OCI-LY7 (cell line): ENCODE measurements around the gene H3-3A. TPM values are rescaled to one million over a fixed set of nuclear protein-coding genes. Genes with fewer than 3 reads are reported as not detected.

Experiments
- BruUV-seq: library from RNA; stranded (reverse); fragments of 400-500 nt; replicated peaks from 2 replicates; lab custom pipeline; 2021; lab: Mats Ljungman, UMichigan
- CTCF ChIA-PET: fragments of 300-600 bp; sonication (Branson Sonifier 250); formaldehyde crosslinking; loops from one replicate; lab custom pipeline; 2022; ENCODE audit warnings: antibody characterized with exemption; ENCODE audit not compliant: unreplicated experiment; lab: Charles Lee
- POLR2A ChIA-PET: fragments of 300-600 bp; sonication (Branson Sonifier 250); formaldehyde crosslinking; loops from one replicate; lab custom pipeline; 2022; ENCODE audit warnings: antibody characterized with exemption; lab: Charles Lee
- DNase-seq: peaks from one replicate; pipeline ENCODE4 v3.0.0-alpha.2; 2015; ENCODE audit warnings: low spot score
- H2AFZ ChIP-seq: fragments of 200-600 bp; sonication (generic), shearing (Covaris generic); 2 replicates; pipeline ENCODE4 v1.6.1; 2014; ENCODE audit warnings: mild to moderate bottlenecking, antibody characterized with exemption, low read length, moderate library complexity
- H3K27ac ChIP-seq: fragments of 200-600 bp; sonication (generic); 2 replicates; pipeline ENCODE4 v1.5.1; 2014; ENCODE audit warnings: mixed run types, low read depth, mild to moderate bottlenecking, moderate library complexity, low read length, inconsistent platforms; ENCODE audit not compliant: poor library complexity, severe bottlenecking
- H3K36me3 ChIP-seq: fragments of 200-600 bp; sonication (generic); 2 replicates; pipeline ENCODE4 v1.6.1; 2014; ENCODE audit warnings: mild to moderate bottlenecking, antibody characterized with exemption, low read length, moderate library complexity, mixed read lengths; ENCODE audit not compliant: insufficient read depth
- H3K4me1 ChIP-seq: fragments of 200-600 bp; sonication (generic); 2 replicates; pipeline ENCODE4 v1.5.1; 2014; ENCODE audit warnings: mild to moderate bottlenecking, low read length; ENCODE audit not compliant: insufficient read depth, poor library complexity, severe bottlenecking
- H3K4me2 ChIP-seq: fragments of 200-600 bp; sonication (generic); 2 replicates; pipeline ENCODE4 v1.6.1; 2014; ENCODE audit warnings: mild to moderate bottlenecking, low read length
- H3K4me3 ChIP-seq: fragments of 200-600 bp; sonication (generic); 2 replicates; pipeline ENCODE4 v1.5.1; 2014; ENCODE audit warnings: mild to moderate bottlenecking, low read depth, low read length; ENCODE audit not compliant: poor library complexity, severe bottlenecking
- H3K79me2 ChIP-seq: fragments of 200-600 bp; sonication (generic); 2 replicates; pipeline ENCODE4 v1.6.1; 2016; ENCODE audit warnings: low read depth, mild to moderate bottlenecking, low read length, moderate library complexity, mixed read lengths; ENCODE audit not compliant: insufficient read depth
- H3K9me2 ChIP-seq: fragments of 200-600 bp; sonication (generic); 2 replicates; pipeline ENCODE4 v1.6.1; 2016; ENCODE audit warnings: mild to moderate bottlenecking, low read length, mixed read lengths; ENCODE audit not compliant: insufficient read depth
- H3K9me3 ChIP-seq: fragments of 200-600 bp; sonication (generic); 2 replicates; pipeline ENCODE4 v1.6.1; 2014; ENCODE audit warnings: mild to moderate bottlenecking, mixed run types, low read length, mixed read lengths
- H4K20me1 ChIP-seq: fragments of 200-600 bp; sonication (generic); 2 replicates; pipeline ENCODE4 v1.6.1; 2014; ENCODE audit warnings: mild to moderate bottlenecking, antibody characterized with exemption, low read length, moderate library complexity, mixed read lengths; ENCODE audit not compliant: insufficient read depth
- CTCF ChIP-seq: fragments of 200-600 bp; sonication (generic); conservative IDR thresholded peaks from 2 replicates; pipeline ENCODE4 v1.5.1; 2014; ENCODE audit warnings: mild to moderate bottlenecking, antibody characterized with exemption, low read length, moderate library complexity, mixed read lengths
- EZH2phosphoT487 ChIP-seq: fragments of 200-600 bp; sonication (generic); IDR thresholded peaks from 2 replicates; pipeline ENCODE4 v1.6.1; 2018; ENCODE audit warnings: low read depth, borderline replicate concordance, mild to moderate bottlenecking, mixed run types, antibody characterized with exemption, low read length, moderate library complexity, mixed read lengths
- intact Hi-C: fragments of 100-400 bp; cut with micrococcal nuclease; formaldehyde crosslinking; loops from one replicate; pipeline ENCODE4 v1.10.0; 2022; ENCODE audit not compliant: unreplicated experiment
- total RNA-seq, 2 experiments: library from RNA; depleted of rRNA in 1 of 2; stranded (reverse); fragments of >200 nt in 1 of 2; shearing (Covaris generic) in 1 of 2; gene quantifications; 2 replicates each; pipeline ENCODE4 v1.2.3, GENCODE V29; 2014 to 2022

The H3-3A gene
- total RNA-seq, 2 experiments from 2014 or later: 416 to 661 TPM

- TF ChIP-seq EZH2phosphoT487 (no peak), CTCF (no peak)
- Histone ChIP-seq H3K4me1 (peaks cover 19% of the 10 kb centered on the region), H2AFZ (no peak overlapping the region), H4K20me1 (peaks cover 38% of the 10 kb centered on the region), H3K9me3 (no peaks in the 10 kb centered on the region), H3K9me2 (no peaks in the 10 kb centered on the region), H3K36me3 (peaks cover 92% of the 10 kb centered on the region), H3K79me2 (peaks cover 51% of the 10 kb centered on the region), H3K27ac (no peak overlapping the region), H3K4me3 (no peak overlapping the region), H3K4me2 (no peak overlapping the region)
- no peak for DNase-seq
- ChIA-PET POLR2A (interaction anchor here (0.8 to 1.6 kb wide), 3 partner anchors 14 to 47 kb away, joined by 3 to 5 read pairs (median 3); no protein-coding TSS in a partner anchor), CTCF (no interaction called here)
- intact Hi-C loops: no loop called here
- BruUV-seq: no TSS peak
Measured at GRCh38 chr1:226069811-226070489, 7.4 kb downstream of the H3-3A start.

- no peak for TF ChIP-seq EZH2phosphoT487
- no peak for TF ChIP-seq CTCF
- DNase-seq: no peak
- ChIA-PET POLR2A (interaction anchor here (0.6 kb wide), 1 partner anchor 205 kb away, joined by 3 read pairs; no protein-coding TSS in a partner anchor), CTCF (no interaction called here)
- BruUV-seq: no TSS peak
- Histone ChIP-seq H3K36me3 (peaks cover 74% of the 10 kb centered on the region), H4K20me1 (peaks cover 14% of the 10 kb centered on the region; the same call in 1 of the 2 replicates), H3K9me2 (no peaks in the 10 kb centered on the region), H3K27ac (no peak overlapping the region), H2AFZ (no peak overlapping the region), H3K4me2 (no peak overlapping the region), H3K9me3 (no peaks in the 10 kb centered on the region), H3K4me3 (no peak overlapping the region), H3K4me1 (no peaks in the 10 kb centered on the region), H3K79me2 (peaks cover 27% of the 10 kb centered on the region)
- intact Hi-C loops: no loop called here
Measured at GRCh38 chr1:226072347-226072746, 9.8 kb downstream of the H3-3A start.
